ENCODE data around the gene FTO. TPM values are rescaled to one million over a fixed set of nuclear protein-coding genes. Genes with fewer than 3 reads are reported as not detected.

The FTO gene
- polyA plus RNA-seq, 3 donors = 15.9 to 37.9 (median 25.5) TPM

DNA sequence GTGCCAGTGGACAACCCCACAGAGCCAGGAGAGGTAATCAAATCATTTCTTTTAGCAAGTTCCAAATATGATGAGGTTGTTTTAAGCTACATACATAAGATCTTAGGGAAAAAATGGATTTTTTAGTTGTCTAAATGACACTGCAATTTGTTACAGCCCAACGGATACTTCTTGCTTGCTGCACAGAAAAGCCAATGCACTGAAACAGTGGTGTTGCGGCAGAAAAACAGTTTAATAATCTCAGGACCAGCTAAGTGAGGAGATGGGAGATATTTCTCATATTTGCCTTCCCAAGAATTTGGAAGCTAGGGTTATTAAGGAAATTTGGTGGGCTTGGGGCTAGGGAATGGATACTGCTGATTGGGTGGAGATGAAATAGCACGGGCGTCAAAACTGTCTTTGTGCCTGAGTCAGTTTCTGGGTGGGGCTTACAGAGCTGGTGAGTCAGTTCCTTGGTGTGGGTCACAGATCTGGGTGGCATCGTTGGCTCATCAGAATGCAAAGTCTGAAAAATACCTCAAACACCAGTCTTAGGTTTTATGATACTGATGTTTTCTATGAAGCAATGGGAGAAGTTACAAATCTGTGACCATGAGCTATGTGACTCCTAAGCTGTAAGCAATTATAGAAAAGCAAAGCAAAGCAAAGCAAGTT is 327.3 kb downstream of the FTO start:
- WGBS, 3 donors = 96 to 98% (median 97%) methylated on average over 5 of the region's 5 CpGs
- H3K27ac ChIP-seq (ENCODE audit: low read depth, low read length) = no peak overlapping the region

DNA sequence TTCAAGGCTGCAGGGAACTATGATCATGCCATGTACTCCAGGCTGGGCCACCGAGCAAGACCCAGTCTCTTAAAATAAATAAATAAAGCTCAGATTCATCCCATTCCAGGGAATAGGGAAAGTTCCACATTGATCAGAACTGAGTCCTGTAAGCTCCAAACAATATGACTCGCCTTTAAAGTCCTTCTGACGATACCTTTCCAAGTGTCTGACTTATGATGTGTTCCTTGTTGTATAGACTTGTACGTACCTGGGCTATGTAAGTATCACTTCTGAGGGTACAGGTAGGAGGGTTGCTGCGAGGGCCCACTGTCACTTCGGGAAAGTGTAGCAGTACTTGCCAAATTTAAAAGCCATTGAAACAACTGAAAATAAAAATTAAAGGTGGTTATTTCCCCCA is 329.8 kb downstream of the FTO start:
- 95 to 96% (median 95%) methylated on average over 6 of the region's 6 CpGs for WGBS, 3 donors
- H3K27ac ChIP-seq (ENCODE audit: low read depth, low read length) = no peak overlapping the region

DNA sequence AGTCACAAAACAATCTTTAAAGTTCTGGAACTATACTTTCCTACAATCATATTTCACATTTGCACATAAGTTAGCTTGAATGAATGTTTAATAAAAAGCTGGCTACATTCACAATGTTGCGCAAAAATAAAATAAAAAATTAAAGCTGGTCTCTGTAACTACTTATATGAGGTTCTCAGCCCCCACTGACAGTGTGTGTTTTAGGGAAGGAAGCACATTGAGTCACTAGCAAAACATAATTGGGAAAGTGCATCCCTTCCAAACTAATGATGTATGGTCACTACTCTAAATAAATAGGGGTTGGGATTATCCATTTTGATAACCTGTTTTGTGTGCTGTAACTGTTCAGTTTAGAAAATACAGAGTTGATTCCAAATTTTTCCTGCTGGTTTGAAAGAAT is 330.7 kb downstream of the FTO start:
- WGBS, 3 donors = 88 to 100% (median 92%) methylated on average over 1 of the region's 1 CpG

DNA sequence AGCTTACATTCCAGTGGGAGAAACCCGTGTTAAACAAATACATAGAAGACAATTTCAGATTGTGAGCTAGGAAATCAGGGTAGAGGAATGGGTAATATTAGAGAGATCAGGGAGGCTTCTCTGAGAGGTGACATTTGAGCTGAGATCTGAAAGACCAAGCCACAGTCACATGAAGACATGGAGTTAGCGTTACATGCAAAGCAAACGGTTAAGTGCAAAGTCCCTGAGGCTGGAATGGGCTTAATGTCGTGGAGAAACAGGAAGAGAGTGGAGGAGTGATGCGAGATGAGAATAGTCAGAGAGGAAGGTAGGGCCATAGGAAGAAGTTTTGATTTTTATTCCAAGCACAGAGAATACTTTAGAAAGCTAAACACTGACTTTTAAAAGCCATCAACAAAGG is 336.5 kb downstream of the FTO start:
- no peak overlapping the region for H3K27ac ChIP-seq (ENCODE audit: low read depth, low read length)
- WGBS, 3 donors = 79 to 95% (median 94%) methylated on average over 5 of the region's 5 CpGs

More for the DNA sequence above, 330.7 kb downstream of the FTO start:
- H3K27ac ChIP-seq (ENCODE audit: low read depth, low read length) = no peak overlapping the region

DNA sequence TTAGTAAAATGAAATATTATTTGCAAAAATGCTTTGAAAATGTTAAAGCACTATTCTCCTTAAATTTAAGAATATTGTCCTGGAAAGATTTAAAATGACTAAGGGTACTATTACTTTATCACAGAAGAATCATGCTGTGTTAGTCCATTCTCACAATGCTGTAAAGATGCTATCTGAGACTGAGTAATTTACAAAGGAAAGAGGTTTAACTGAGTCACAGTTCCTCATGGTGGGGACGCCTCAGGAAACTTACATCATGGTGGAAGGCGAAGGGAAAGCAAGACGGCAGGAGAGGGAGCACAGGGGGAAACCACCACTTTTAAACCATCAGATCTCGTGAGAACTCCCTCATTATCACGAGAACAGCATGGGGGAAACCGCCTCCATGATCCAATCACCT is 337.0 kb downstream of the FTO start:
- WGBS, 3 donors = 76 to 93% (median 87%) methylated on average over 6 of the region's 6 CpGs
- H3K27ac ChIP-seq (ENCODE audit: low read depth, low read length) = no peak overlapping the region

DNA sequence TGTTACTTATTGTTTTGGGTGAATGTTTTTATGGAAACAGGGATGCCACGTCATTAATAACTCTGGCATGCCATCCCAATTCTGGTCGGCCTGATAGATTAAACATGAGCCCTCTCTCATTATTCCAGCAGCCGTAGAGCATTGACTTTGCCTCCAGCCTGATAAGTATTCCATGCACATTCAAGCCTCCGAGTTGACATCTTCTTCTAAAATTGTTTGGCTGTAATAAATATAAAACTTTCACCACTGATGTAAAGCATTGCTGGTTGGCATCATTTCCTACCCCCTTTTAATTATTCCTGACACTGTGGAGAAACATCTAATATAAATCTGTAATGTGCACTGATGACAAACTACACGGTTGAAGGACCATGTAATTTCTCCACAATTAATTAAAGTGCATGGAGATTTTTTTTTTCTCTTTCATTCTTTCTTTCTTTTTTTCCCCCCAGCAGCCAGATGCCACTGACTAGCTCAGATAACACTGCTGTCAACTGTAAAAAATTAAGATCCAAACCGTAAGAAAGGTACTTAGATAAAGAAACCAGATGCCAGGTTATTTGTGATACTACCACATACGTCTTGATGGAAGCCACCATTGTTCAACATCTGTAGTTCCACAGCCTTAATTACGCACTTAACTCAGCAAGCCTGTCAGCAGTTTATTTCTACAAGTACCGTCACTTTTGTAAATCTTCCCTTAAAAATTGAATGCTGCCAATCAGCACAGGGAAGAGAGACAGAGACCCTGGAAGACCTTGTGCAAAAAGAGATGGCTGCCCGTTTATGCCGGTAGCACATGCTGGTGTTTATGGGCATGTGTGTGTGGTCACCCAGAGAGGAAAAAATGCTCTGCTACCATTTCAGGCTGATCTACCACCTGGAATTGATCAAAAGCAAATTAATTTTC is 344.9 kb downstream of the FTO start:
- 78 to 80% (median 80%) methylated on average over 11 of the region's 11 CpGs for WGBS, 3 donors
- no peak overlapping the region for H3K27ac ChIP-seq (ENCODE audit: low read depth, low read length)

DNA sequence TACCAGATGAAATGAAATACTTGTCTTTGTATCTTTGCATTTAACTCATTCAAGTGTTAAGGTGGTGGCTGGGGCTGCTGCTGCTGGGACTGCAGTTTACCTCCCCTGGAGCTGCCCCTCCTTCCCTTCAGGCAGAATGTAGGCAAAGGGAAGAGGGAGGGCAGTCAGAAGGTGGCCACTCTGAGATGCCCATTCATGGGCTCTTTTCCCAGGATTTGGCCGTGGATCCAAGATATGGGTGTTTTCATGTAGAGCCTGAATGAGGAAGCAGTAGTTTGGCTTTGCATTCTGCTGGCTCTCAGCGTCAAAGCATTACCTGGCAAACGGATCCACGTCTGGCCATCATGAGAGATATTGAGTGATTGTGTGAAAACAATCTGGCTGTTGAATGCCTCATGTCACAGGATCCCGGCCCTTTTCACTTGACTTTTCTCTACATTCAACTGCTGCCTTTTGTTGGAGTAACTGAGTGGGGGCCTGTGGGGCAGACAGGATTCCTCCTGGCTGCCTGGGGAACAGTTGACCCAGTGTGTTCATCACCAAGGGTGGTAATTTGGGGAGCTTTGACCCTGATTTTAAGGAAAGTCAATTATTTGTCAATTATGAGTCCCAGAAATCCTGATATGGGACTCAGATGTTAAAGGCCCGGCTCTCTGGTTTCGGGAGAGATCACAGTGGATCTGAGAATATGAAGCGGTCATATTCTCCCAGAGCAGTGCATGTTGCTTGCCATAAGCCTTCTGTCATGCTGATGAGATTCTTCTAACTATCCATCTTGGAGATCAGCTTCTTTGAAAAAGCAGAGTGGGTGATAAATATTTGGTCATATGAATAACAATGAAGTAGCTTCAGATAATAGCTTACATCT is 345.9 kb downstream of the FTO start:
- no peak overlapping the region for H3K27ac ChIP-seq (ENCODE audit: low read depth, low read length)
- 71 to 79% (median 78%) methylated on average over 8 of the region's 8 CpGs for WGBS, 3 donors

DNA sequence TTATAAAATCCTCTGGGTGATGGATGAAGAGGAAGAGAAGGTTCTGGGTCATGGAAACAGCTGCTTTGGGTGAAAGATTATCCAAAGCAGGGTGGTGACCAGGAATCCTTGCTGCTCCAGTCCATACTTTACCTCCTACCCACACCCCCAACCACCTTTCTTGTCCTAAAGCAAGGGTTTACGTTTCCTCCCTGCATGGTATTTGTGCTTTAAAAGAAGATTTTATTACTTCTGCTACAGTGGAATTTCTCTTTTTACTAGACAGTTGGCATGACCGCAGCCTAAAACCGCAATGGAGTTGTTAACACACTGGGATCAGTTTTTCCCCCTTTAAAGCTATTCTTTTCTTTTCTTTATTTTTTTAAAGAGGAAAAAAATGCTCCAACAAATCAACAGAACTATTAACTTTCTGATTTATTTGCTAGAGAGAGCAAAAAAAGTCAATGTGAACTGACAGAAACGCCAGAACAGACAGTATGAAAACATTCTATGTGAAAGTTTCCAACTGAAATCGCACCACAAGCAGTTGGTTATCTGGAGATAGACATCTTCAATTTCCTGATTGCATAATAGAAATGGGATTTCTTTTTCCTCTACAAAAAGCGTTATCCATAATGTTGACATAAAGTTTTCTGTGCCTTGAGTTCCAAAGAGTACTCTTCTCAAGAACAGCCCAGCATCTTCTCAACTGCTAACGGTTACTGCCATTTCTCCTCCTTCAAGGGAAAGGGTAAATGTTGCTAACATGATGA is 346.7 kb downstream of the FTO start:
- no peak overlapping the region for H3K27ac ChIP-seq (ENCODE audit: low read depth, low read length)

DNA sequence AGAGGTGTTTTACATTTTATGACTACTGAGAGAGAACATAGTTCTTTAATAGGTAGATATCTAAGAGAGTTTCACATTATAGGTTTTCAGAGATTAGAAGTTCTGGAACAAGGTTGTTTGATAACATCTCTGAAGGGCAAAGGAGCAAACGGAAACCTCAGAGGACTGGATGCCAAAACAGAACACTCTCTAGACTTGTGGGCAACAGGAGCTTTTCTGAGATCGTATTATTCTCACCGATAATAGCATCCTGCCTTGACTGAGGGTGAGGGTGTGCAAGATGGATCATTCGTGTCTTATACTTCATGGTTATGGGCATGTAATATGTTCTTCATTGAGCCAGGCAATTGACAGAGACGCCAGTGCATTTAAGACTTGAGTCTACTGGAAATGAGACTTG is 347.9 kb downstream of the FTO start:
- 63 to 85% (median 64%) methylated on average over 5 of the region's 5 CpGs for WGBS, 3 donors
- H3K27ac ChIP-seq (ENCODE audit: low read depth, low read length) = no peak overlapping the region

More for the DNA sequence above, 346.7 kb downstream of the FTO start:
- 47 to 68% (median 55%) methylated on average over 7 of the region's 7 CpGs for WGBS, 3 donors

DNA sequence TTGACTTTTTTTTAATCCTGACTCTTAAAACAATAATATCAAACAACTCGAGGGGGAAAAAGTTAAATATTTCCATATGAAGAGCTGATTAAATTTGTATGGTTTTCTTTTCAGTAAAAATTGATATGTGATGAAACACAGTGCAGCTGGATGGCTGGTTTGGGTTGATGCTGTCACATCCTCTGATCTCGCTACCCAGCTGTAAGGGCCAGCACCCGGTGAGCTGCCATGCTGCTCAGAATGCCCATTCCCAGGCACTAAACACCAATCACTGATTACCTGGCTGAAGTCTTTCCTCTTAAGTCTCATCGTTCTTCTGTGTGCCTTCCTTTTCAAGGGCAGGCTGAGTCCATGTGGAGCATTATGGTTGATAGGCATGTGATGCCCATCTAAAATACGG is 348.3 kb downstream of the FTO start:
- 73 to 85% (median 78%) methylated on average over 5 of the region's 5 CpGs for WGBS, 3 donors
- H3K27ac ChIP-seq (ENCODE audit: low read depth, low read length) = no peak overlapping the region

DNA sequence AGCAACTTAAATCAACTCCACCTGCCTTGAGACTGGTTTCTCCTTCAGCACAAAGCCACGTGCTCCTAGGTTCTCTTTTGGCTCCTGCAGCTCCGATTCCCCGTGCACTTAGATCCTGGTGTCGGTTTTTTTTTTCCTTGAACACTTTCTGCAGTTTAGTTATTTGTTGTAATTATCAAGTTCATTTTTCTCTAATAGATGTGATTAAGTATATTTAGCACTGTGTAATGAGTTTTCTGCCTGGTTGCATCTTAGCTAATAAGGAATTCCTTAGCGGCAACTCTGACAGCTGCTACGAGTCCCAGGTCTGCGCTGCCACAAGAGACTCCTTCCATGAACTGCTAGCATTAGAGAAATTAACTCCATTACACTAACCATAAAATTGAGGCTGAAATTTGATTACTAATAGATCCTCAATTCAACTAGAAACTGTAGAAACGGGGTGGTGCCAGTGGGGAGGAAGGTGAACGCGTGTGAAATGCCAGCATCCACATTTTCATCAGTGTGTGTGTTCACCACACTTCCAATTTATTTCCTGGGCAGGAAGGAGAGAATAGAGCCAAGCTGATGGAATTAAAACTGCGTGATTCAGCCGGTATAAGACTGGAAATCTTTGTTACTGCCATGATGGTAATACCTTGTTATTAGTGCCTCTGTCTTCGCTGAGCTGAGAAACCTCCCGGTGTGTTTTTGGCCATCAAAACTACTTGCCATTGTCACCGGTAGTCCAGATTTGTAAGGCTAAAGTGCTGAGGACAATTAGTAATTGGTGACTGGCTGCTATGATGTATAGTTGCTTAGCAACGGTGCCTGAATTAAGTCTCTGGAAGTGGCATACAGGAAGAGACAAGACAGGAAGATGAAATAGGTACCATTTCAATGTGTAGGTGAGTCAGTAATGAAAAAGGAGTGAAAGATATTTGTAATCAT is 350.2 kb downstream of the FTO start:
- H3K27ac ChIP-seq (ENCODE audit: low read depth, low read length) = no peak overlapping the region
- WGBS, 3 donors = 91 to 93% (median 92%) methylated on average over 16 of the region's 16 CpGs

DNA sequence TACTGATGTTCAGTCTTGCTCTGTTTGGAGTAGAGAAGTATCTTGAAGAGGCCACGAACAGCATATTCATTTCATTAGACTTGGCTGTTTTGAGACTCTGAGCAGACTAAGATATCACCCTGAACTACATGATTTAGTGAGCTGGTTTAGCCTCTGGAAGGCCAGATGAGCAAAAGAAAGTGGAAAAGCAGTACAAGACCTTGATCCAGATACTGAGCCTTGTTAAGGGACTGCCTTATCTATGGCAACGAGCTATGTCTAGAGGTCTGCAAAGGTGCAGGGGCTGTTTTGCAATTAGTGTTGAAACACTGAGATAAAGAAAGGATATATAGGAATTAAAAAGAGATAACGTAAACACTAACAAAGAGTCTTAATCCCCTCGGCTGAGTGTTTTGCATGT is 351.2 kb downstream of the FTO start:
- WGBS, 3 donors = 77 to 86% (median 78%) methylated on average over 4 of the region's 4 CpGs
- H3K27ac ChIP-seq (ENCODE audit: low read depth, low read length) = no peak overlapping the region

DNA sequence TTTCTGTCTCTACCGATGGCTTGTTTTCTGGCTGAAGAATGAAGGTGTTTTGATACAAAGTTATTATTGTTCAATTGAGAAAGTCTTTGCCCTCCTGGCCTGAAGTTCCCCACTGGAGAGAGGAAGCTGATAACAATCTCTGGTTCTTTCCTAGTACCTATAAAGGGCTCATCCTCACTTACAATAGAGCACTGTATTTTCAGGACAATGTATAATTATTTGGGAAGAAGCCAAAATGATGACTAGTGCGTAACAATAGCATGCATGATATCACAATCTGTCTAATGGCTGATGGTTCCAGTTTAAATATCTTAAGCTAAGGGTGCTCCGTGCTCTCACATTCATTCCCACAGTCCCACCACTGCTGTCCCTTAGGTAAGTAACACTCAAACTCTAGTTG is 351.9 kb downstream of the FTO start:
- 74 to 80% (median 78%) methylated on average over 3 of the region's 3 CpGs for WGBS, 3 donors
- no peak overlapping the region for H3K27ac ChIP-seq (ENCODE audit: low read depth, low read length)

DNA sequence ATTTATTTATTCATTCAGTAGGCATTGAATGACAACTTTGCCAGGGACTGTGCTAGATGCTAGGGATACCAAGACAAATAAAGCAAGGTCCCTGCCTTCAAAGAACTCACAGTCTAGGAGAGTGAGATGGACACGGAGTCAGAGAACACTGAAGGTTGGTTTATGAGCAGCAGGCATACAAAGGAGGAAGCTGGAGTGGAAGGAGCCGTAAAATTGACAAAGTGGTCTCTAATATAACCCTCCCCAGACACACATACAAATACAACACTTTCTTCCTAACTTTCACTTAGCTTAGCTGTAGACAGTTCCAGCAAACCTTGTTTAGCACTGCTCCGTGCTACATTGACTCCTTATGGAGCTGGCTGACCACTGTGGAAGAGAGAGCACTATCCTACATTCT is 353.0 kb downstream of the FTO start:
- H3K27ac ChIP-seq (ENCODE audit: low read depth, low read length) = no peak overlapping the region
- WGBS, 3 donors = 86 to 94% (median 86%) methylated on average over 3 of the region's 3 CpGs

DNA sequence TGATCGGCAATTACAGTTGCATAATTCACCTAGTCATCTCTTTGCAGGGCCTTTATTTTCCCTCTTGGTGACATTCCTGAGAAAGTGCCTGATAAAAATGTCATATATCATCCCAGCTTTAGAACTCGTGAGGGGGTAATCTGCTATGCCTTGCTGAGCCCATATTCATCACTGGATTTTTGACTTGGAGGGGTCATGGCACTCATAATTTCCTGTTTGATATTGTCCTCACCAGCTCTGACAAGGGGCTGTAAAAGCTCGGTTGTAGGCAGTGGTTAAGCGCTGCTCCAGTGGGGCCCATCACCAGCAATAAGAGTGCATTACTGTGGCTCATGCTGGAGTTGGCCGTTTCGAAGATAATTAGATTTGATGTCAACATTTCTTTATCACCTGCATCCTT is 355.4 kb downstream of the FTO start:
- no peak overlapping the region for H3K27ac ChIP-seq (ENCODE audit: low read depth, low read length)
- WGBS, 3 donors = 81 to 91% (median 88%) methylated on average over 6 of the region's 6 CpGs

DNA sequence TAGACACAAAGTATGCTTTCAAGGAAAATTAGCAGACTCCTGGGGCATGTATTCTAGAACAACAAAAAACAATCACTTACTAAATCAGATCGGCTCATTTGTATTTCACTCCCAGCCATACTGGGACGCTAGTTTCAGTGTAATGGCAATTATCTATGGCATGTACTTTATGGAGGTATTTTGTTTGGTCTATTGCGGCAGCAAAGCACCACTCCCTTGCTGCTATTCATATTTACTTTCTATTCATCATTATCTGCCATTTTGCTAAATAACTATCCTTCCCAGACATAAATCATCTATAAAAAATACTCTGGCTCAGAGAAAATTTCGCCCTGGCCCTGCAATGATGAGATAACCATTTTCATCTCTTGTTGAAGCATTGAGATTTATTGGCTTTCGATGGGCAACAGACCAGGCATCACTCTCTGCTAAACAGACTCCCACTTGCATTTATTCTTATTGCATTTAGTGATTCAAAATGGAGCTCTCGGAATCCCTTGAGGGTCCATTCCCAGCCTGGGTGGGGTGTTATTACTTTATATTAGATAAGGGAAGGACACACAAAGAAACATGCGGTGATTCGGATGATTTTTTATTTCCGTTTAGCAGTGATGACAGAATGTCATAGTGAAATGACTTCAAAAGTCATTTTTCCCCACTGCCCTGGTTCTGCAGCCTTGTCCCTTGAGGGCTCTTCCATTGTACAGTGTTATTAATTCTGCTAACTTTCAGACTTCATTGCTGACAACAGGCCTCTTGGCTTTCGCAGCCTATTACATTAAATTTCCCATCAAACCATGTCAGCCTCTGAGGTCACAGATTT is 356.9 kb downstream of the FTO start:
- WGBS, 3 donors = 80 to 85% (median 83%) methylated on average over 10 of the region's 10 CpGs
- no peak overlapping the region for H3K27ac ChIP-seq (ENCODE audit: low read depth, low read length)

Data from adipose tissue (tissue), 3 donors.